ENCODE data around the gene TRNAU1AP.
"Not testable (repeated sequence)": the region's sequence is repeated elsewhere in the genome, so short reads cannot be mapped to it uniquely, and the experiment has no call there.

Gene TRNAU1AP

DNA sequence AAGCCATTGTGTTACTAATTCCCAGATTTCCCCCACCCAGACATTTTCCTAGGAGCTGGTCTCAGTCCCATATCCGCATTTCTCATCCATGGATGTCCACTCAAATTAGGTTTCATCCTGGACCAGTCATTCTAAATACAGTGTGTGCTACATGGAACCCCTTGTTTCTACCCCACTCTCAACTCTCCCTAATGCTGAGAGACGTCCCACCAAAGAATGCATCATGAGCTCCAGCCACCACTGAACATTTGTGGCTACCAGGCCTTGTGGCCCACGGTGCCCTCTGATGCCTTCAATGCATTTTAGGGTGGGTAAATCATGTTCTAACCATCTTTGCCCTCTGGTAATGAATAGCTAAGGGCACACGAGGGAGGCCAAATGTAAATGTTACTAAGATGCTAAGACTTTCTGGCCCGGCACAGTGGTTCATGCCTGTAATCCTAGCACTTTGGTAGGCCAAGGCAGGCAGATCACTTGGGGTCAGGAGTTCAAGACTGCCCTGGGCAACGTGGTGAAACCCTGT lies 25.9 kb downstream of the TRNAU1AP start:
- no peak for FAIRE-seq

DNA sequence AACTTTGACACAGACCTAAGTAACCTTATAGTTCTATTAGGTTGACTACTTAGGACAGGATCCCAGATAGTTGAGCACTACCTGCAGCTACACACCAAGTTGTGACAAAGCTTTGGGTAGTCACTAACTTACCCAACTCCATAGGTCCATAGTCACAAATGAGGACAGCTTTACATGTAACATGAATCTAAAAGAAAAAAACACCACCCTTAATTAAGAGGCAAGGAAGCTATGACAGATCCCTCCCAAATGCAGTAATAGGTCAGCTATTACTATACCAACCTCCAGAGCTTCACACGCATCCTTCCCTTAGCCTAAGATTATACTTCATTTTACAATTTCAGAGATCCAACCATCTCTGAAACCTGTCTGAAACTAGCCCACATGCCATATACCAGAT lies 26.5 kb downstream of the TRNAU1AP start:
- no peak for FAIRE-seq

DNA sequence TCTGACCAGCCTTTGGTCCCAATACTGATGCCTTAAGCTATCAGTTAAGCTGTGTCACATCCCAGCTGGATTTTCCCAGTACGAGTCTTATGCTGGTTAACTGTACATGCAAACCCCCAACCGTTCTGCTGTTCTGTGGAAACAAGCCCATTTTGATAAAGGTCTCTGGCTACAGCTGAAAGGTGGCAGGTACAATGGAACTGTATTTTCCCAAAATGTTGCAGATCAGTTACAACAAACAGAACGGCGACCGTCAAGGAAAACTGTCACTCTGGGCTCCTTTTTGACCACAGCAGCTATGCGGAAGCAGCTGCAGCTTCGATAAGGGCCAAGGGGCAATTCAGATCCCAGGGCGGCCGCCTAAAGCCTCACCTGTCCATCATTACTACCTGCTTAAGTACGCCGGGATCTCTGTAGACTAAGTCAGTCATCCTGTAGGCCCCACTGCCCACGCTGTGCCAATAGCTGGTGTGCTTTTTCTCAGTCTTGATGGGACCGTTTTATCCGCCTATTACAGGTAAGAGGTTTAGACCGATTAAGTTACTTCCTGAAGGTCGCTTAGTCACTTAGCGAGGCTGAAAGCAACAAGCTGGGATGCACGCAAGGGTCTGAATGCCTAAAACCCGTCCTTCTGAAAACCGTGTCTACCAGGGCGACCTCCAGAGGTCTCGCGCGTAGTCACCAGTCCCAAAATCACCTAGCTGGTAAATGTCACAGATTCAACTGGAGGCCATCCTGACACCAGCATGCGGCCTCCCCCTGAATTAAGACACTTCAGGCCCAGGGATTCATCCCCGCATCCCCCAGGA lies 28.0 kb downstream of the TRNAU1AP start:
- no peak for FAIRE-seq

DNA sequence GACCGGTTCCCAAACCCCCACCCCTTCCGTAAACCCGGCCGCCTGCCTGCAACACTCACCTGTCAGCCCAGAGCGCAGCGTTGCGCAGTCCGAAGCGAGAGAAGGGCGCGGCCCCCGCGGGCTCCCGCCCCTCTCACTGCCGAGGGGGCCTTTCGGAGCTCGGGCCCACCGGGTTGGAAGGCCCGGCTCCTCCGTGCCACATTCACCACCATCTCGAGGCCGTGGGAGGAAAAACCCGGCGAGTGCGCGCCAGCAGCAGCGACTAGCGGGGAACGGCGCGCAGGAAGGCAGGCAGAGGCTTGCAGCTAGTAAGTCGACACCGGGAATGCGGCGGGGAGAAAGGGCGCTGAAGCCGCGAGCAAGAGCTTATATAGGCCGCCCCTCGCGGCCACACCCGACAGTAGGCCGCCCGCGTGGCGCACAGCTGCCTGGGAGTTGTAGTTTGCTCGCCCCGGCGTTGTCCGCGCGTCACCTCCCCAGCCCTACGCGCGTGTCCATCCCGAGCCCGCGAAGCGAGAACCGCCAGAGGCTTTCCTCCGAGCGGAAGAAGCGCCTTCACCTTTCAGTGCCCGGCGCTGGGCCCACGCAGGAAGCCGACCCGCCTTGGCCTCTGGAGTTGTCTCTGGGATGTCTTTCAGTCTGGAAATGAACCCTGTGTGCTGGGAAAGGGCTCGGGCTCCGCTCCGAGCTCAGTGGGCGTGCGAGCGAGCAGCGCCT lies 28.8 kb downstream of the TRNAU1AP start:
- no peak for FAIRE-seq

DNA sequence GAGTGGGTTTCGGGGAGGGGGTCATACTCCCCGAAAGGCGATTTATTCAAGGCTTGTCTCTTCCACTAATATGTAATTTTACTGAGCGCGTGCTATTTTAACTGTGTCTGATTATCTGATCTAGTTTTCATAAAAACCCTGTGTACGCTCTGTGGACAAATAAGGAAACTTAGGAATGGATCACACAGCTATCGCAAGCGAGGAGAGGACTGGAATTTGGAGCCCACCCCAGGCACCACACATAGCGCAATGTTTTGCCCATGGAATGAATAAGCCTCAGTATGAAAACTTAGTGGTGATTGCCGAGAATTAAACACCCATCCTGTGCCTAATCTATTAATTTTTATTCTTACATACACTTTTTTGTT lies 29.3 kb downstream of the TRNAU1AP start:
- FAIRE-seq, result no peak

DNA sequence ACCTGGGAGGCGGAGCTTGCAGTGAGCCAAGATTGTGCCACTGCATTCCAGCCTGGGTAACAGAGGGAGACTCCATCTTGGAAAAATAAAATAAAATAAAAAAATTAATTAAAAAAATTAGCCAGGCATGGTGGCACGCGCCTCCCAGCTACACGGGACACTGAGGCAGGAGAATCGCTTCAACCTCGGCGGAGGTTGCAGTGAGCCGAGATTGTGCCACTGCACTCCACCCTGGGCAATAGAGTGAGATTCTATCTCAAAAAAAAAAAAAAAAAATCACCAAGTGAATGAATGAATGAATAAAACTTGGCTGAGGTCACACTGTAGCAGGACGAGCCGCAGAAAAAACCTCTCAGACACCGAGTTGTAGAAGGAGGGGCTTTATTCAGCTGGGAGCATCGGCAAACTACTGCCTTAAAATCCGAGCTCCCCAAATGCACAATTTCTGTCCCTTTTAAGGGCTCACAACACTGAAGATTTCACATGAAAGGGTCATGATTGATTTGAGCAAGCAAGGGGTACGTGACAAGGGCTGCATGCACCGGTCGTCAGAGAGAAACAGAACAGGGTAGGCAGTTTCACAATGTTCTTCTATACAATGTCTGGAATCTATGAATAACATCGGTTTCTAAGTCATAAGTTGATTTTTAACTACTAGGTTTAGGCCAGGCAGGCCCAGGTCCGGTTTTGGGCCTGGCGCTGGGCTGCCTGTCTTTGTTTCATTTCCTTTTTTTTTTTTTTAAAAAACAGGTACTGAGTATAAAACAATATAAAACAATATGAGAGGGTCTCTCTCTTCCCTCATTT lies 33.9 kb downstream of the TRNAU1AP start:
- FAIRE-seq, result not testable (repeated sequence)

DNA sequence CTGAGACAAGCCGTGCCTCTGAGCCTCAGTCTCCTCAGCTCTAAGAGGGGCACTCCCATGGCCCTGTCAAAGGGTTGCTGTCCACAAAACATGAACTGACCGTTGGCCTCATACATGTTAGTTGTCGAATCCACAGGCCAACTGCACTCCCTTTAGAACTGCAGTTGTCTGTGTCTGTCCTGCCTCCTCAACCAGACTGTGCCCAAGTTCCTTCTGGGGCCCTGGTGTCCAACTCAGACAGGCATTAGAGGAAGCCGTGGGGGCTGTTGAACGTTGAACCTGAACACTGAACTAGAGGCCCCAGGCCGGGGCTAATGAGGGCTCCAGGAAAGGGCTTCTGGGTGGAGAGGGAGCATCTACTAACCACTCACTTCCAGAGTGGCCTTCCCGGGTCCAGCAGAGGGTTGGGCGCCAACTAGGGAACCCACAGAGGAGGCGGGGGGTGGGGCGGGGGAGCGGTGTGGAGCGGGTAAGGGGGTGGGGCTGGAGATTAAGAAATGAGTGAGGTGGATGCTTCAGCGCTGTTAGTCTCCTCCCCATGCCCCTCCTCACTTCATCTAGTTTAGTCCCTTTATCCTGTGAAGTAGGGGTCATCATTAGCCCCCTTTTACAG lies 38.9 kb downstream of the TRNAU1AP start, which contains the start of gene RAB42:
RAB42 (plus strand) TSS at position 558 of the 613 bp plus-strand sequence. CDS start 247 bp downstream, outside the sequence.
- no peak for FAIRE-seq

DNA sequence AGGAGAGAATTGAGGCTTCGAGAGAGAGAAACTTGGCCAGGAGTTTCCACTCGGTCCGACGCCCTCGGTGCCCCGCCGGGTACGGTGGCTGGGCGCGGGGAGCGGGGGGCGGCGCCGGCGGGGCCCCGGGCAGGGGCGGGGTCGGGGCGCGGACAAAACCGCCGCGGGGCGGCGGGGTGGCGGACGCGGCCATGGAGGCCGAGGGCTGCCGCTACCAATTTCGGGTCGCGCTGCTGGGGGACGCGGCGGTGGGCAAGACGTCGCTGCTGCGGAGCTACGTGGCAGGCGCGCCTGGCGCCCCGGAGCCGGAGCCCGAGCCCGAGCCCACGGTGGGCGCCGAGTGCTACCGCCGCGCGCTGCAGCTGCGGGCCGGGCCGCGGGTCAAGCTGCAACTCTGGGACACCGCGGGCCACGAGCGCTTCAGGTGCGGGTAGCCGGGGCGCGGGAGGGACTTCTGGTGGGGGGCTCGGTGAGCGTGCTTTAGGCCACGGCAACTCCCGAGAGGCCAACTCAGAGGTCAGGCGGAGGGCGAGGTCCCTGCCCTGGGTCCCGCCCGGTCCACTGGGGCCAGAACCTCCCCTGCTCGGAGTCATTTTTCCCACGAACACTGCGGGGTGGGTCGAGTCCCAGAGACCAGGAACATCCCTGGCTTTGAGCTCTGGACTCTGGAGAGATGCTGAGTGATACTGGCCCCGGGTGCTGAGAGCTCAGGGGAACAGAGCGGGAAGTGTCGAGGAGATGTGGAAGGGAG lies 39.6 kb downstream of the TRNAU1AP start:
- no peak for FAIRE-seq

DNA sequence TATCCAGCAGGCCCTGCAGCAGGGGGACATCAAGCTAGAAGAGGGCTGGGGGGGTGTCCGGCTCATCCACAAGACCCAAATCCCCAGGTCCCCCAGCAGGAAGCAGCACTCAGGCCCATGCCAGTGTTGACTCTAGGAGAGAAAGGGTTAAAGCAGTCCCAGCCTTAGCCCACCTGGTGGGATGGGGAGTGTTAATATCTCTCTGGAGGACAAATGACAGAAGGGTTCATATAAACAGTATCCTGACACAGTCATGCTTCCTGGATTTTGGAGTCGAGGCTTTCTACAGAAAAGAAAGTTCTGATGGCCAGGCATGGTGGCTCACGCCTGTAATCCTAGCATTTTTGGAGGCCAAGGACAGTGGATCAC lies 41.1 kb downstream of the TRNAU1AP start:
- not testable (repeated sequence) for FAIRE-seq

DNA sequence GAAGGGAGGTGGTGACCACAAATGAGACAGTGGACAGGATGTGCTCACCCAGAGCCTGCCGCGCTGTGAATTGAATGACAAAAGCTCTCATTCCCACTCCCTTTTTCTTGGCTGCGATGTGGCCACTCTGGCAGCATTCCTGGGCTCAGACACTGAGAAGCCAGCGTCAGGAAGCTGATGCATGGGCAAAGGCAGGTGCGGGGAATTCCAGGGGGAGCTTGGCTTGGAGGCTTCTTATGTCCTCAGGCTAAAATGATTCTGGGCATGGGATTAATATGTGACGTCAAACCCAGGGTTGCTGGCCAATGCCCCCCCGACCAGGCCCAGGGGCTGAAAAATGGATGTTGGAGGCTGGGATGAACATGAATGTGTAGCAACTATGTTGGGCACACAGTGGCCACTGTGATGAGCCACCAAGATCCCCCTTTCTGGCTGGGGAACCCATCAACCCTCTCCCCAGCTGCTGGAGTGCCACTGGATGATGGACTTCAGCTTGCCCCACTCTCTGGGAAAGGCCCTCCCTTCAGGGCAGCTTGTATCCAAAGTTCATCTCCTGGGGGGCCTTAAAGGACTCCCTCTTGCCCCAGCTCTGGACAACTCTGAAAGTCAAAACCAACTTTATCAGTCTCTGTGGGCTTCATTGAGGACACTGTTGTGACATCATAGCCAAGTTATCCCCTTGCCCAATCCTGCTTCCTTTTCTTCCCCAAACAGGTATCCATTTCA lies 42.0 kb downstream of the TRNAU1AP start:
- FAIRE-seq, result not testable (repeated sequence)

DNA sequence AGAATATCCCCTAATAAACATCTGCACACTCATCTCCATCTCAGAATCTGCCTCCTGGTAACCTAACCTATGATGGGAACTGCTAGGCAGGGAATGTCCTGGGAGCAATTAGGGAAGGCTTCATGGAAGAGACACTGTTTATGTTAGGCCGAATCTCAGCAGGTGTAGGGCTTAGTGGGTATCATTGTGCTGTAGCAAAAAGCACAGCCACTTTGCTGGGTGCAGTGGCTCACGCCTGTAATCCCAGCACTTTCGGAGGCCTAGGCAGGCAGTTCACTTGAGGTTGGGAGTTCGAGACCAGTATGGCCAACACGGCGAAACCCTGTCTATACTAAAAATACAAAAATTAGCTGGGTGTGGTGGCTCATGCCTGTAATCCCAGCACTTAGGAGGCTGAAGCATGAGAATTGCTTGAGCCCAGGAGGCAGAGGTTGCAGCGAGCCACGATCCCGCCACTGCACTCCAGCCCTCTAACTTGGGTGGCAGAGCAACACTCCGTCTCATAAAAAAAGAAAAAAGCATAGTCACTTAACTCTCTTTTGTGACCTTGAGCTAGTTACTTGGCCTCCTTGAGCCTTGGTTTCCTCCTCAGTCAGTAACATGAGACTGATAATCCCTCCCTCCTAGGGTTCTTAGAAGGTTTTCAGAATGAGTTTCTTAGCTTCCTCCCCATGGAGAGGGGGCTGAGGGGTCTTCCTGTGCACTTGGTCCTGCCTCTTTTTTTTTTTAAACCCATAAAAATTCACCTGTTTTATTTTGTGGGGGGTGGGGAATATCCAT lies 42.7 kb downstream of the TRNAU1AP start:
- FAIRE-seq, result no peak

DNA sequence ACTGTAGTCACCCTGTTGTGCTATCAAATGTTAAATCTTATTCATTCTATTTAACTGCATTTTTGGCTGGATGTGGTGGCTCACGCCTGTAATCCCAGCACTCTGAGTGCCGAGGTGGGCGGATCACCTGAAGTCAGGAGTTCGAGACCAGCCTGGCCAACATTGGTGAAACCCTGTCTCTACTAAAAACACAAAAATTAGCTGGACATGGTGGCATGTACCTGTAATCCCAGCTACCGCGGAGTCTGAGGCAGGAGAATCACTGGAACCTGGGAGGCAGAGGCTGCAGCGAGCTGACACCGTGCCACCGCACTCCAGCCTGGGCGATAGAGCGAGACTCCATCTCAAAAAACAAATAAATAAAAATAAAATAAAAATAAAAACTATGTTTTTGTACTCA lies 43.4 kb downstream of the TRNAU1AP start:
- not testable (repeated sequence) for FAIRE-seq

DNA sequence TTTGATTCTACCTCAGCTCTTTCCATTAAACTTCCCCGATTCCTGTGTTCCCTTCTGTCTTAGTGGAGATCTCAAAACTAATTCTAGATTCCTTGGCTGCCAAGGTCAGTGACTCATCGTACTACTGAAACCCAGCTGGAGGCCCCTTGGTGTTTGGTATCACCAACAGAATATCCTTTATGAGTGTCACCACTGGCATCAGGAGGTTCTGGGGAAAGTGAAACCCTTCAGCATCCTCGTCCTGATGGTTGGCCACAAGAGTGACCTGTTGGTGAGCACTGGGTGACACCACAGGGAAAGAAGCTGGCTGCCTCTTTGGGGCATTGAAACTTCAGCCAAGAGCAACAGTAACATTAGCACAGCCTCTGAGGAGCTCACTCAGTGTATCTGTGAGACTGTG lies 48.8 kb downstream of the TRNAU1AP start:
- FAIRE-seq, result peak; percentile 95

DNA sequence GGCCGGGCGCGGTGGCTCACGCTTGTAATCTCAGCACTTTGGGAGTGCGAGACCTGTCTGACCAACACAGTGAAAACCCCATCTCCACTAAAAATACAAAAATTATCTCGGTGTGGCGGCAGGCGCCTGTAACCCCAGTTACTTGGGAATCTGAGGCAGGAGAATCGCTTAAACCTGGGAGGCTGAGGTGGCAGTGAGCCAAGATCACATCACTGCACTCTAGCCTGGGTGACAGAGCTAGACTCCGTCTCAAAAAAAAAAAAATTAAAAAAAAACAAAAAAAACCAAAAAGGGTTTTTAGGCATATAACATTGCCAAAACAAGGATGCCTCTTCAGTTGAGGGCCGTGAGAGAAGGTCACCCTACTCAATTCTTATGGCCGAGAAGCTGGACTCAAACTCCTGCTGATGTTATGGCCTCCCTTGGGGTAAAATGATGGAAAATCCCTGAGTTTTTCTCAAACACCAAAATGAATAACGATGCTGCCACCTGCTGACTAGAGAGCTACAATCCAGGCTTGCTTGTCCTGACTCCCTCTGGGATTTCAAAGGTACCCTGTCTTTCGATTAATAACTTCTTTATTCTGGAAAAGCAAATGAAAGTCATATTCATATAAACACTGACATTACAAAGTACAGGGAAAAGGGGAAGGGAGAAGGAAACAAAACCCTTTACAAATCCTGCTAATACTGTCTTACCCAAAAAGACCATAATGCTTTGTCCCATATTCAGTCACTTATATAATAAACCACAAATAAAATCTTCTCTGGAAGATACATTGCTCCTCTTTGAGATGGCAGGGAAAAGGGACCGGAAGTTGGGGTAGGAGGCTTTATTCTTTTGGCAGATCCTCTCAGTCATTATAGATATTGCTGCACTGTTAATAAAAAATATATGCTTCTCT lies 49.9 kb downstream of the TRNAU1AP start:
- peak; percentile 94 for FAIRE-seq

DNA sequence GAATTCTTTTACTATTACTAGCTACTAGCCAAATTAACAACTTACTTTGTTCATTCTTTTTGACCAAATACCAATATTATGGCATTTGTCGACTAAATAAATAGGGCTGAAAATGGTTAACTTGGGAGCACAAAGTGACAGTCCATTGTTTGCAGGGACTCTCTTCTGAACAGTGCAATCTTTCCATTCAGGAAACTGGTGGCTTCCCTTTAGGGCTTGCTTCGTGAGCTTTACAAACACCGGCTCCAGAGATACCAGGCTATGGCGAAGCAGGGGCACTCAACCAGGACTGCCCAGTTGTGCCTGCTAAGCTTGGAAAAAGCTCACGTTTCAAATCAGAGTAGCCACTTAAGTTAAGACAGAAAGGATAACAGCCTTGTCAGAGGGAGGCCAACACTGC lies 51.5 kb downstream of the TRNAU1AP start:
- no peak for FAIRE-seq

DNA sequence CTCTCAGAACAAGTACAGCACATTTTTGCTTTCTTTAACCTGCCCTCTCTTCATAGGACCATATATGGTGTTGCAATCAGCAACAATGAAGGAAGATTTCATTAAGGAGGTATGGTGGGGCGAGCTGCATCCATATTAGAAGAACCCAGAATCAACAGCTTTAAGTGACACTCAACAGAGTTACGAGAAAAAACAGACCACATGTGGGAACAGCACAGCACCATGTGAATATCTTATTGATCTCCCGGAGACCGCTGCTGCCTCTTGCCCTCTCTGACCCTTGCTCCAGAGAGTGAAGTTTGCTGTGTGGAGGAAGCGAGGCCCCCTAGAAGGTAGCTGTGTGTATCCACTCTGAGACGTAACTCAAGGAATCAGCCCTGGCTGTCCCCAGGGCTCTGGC lies 52.1 kb downstream of the TRNAU1AP start:
- FAIRE-seq, result no peak

DNA sequence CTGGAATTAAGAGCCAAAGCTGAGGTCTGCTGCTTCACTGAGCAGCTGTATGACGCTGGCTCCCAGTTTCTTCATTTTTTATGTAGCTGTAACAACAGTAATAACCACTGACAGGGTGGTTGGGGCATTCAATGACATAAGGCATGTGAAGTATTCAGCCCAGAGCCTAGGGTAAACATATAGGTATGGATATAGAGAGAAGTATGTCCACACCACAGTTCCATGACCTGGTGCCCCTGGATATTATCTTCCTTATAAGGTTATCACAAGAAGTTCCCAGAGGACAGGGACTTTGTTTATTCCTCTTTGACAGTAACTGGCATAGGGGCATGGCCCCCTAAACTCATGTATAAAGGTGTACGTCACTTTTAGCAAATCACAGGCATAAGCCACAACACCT lies 53.9 kb downstream of the TRNAU1AP start:
- no peak for FAIRE-seq

DNA sequence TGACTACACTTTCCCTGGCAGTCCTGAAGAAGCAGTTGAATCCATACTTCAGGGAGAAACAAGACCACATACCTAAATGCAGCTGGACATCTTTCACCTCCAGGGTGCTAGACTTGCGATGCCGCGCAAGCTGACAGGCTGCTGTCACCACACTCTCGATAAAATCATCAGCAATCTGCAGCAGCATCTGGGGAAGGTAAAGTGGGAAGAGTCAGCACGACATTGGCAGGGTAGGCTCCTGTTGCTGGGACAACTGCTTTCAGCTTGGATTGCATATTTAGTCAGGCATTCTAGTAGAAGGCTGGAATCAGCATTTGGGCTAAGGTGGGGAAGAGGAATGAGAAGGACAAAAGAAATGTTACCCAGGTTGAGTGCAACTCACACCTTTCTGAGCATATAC lies 60.3 kb downstream of the TRNAU1AP start:
- no peak for FAIRE-seq

Data from A204.1 (cell line).